Osteocyte (in vitro differentiated cells): ENCODE results near the gene MRPL41. TPM values are rescaled to one million over a fixed set of nuclear protein-coding genes. Genes with fewer than 3 reads are reported as not detected.
"Not testable (repeated sequence)": the region's sequence is repeated elsewhere in the genome, so short reads cannot be mapped to it uniquely, and the experiment has no call there.

Experiments
- DNase-seq: peaks from one replicate; pipeline ENCODE4 v3.0.0; 2021; ENCODE audit warnings: mixed read lengths; ENCODE audit not compliant: unreplicated experiment; ENCODE audit errors: extremely low spot score
- H3K27ac Mint-ChIP-seq: one replicate; pipeline ENCODE4 v1.8.0; 2021; ENCODE audit warnings: mild to moderate bottlenecking, mixed read lengths; ENCODE audit not compliant: unreplicated experiment
- H3K27me3 Mint-ChIP-seq: one replicate; pipeline ENCODE4 v1.8.0; 2021; ENCODE audit warnings: mixed read lengths; ENCODE audit not compliant: unreplicated experiment
- H3K36me3 Mint-ChIP-seq: one replicate; pipeline ENCODE4 v1.8.0; 2021; ENCODE audit warnings: mixed read lengths; ENCODE audit not compliant: unreplicated experiment
- H3K4me1 Mint-ChIP-seq: one replicate; pipeline ENCODE4 v1.8.0; 2021; ENCODE audit warnings: mixed read lengths; ENCODE audit not compliant: unreplicated experiment
- H3K4me3 Mint-ChIP-seq: one replicate; pipeline ENCODE4 v1.8.0; 2021; ENCODE audit warnings: mild to moderate bottlenecking, moderate library complexity, mixed read lengths; ENCODE audit not compliant: unreplicated experiment
- H3K9me3 Mint-ChIP-seq: one replicate; pipeline ENCODE4 v1.8.0; 2021; ENCODE audit warnings: mixed read lengths; ENCODE audit not compliant: unreplicated experiment
- total RNA-seq: library from RNA; stranded (reverse); gene quantifications from 2 replicates; pipeline ENCODE4 v1.2.1, GENCODE V29; 2021
- TF ChIP-seq, protein P1 (sequence below): fragments of 200-600 bp; sonication (generic); IDR thresholded peaks from 2 replicates; pipeline ENCODE4 v1.5.0; 2021; ENCODE audit warnings: antibody characterized with exemption, mild to moderate bottlenecking, moderate library complexity

The MRPL41 gene
- total RNA-seq, 1 donor from 2014 or later = 53.8 TPM

DNA sequence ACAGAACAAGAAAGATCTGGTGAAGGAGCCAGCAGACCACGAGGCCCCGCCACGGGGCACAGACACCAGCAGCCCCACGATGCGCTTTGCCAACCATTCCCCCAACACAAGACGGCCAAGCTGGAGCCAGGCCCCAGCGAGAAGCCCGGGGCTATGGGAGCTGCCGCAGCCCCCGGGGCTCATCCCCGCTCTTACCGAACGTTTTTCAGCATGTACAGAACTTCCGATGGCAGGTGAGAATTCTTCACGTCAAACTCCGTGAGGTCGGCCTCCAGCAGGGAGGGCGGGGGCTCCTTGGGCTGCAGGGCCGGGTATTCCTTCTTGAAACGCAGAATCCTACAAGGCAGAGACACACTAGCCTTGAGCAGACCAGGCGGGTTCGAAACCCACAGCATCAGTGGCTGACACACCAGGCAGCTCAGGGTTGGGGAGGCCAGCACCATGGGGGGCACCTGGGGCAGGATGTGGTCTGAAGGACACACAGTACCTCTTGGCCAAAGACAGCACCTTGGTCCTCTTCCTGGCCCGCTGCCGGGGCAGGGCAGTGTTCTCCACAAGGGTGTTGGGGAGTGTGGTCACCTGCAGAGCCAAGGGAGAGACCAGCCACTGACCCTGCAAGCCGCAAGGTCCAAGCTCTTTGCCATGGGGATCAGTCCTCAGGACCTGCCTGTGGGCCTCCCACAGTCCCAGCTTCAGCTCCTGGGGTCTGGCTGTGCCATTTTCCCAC lies 8.3 kb upstream of the MRPL41 start:
- Mint-ChIP-seq H3K27ac (no peak overlapping the region), H3K27me3 (no peaks in the 10 kb centered on the region), H3K4me3 (no peak overlapping the region), H3K36me3 (peaks cover 3% of the 10 kb centered on the region), H3K9me3 (no peaks in the 10 kb centered on the region), H3K4me1 (no peaks in the 10 kb centered on the region)
- TF ChIP-seq, protein P1, sequence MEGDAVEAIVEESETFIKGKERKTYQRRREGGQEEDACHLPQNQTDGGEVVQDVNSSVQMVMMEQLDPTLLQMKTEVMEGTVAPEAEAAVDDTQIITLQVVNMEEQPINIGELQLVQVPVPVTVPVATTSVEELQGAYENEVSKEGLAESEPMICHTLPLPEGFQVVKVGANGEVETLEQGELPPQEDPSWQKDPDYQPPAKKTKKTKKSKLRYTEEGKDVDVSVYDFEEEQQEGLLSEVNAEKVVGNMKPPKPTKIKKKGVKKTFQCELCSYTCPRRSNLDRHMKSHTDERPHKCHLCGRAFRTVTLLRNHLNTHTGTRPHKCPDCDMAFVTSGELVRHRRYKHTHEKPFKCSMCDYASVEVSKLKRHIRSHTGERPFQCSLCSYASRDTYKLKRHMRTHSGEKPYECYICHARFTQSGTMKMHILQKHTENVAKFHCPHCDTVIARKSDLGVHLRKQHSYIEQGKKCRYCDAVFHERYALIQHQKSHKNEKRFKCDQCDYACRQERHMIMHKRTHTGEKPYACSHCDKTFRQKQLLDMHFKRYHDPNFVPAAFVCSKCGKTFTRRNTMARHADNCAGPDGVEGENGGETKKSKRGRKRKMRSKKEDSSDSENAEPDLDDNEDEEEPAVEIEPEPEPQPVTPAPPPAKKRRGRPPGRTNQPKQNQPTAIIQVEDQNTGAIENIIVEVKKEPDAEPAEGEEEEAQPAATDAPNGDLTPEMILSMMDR = no peak
- no peak for DNase-seq

DNA sequence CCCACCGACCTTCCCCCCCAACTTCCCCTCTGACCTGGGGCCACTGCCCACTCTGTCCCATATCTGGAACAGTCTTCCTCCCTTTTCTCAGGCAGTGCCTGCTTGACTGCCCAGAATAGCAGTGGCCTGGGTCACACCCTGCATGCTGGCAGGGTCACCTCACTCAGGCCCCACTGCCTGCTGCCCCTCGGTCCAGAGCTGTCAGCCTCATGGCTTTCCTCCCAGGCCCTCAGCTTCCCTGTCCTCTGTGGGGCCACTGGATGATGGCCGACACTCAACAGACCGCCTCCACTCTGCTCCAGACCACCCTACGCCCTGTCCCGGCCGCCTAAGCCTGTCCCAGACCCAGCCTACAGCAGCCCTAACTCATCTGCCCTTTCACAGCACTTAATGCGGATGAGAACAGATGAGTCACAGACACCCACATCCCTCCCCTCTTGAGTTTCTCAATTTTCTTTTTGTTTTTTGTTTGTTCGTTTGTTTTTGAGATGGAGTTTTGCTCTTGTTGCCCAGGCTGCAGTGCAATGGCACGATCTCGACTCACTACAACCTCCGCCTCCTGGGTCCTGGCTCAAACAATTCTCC lies 7.4 kb upstream of the MRPL41 start:
- peaks cover 3% of the 10 kb centered on the region for H3K36me3 Mint-ChIP-seq
- DNase-seq = no peak
- H3K4me3 Mint-ChIP-seq = no peak overlapping the region
- no peaks in the 10 kb centered on the region for H3K9me3 Mint-ChIP-seq
- H3K27me3 Mint-ChIP-seq = no peaks in the 10 kb centered on the region
- TF ChIP-seq, protein P1 = no peak
- peaks cover 3% of the 10 kb centered on the region for H3K4me1 Mint-ChIP-seq
- no peak overlapping the region for H3K27ac Mint-ChIP-seq

DNA sequence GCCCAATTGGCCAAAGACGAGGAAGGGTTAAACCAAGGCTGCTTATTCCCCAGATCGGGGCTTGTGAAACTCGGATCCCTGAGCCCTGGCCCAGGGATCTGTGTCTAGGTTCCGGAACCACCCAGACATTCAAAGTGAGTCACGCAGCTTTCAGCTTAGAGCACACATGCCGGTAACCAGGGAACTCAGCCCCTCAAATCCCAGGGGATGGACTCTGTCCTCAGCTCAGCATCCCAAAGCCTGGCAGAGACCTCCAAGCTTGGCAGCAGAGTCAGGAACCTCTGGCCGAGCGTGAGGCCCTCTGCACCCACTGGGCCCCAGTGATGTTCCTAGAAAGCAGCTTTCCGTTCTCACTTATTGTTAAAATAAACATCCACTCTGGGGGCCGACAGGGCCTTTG lies 6.6 kb upstream of the MRPL41 start:
- peaks cover 3% of the 10 kb centered on the region for H3K36me3 Mint-ChIP-seq
- DNase-seq = no peak
- peaks cover 12% of the 10 kb centered on the region for H3K4me1 Mint-ChIP-seq
- H3K4me3 Mint-ChIP-seq = no peak overlapping the region
- no peaks in the 10 kb centered on the region for H3K27me3 Mint-ChIP-seq
- H3K9me3 Mint-ChIP-seq = no peaks in the 10 kb centered on the region
- TF ChIP-seq, protein P1 = no peak
- H3K27ac Mint-ChIP-seq = no peak overlapping the region

DNA sequence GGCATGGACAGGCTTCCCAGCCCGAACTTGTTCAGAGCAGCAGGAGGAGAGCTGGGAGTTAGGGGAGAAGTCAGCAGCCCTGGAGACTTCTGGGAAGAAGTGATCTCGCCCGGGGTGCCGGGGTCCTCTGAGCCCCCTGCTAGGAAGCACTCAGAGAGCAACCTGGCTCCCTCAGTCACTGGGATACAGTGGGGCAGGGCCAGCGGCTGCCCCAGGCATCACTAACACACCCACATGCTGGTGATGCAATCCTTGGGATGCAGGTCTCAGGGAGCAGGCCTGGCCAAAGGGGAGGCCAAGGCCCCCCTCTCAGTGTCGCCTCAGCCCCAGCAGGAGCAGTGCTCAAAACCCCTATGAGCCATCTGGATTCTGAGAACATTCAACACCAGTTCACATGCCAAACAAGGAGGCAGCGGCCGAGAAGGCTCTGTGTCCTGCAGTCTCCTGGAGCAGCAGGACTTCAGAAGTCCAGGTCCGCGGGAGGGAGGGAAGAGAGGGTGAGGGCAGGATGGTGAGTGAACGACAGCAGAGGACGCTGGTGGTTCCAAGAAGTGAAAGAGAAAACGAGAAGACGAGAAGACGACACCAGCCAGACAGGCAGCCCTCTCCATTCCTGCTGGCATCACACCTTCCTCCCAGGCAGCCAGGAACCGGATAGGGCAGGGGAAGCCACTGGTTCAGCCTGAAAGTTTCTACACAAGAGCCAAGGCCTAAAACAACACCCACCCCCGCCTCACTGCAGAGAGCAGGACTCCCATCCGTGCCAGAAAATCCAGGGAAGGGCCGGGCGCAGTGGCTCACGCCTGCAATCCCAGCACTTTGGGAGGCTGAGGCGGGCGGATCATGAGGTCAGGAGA lies 3.8 kb upstream of the MRPL41 start:
- DNase-seq = no peak
- TF ChIP-seq, protein P1 = no peak
- no peaks in the 10 kb centered on the region for H3K36me3 Mint-ChIP-seq
- no peak overlapping the region for H3K4me3 Mint-ChIP-seq
- no peaks in the 10 kb centered on the region for H3K9me3 Mint-ChIP-seq
- no peak overlapping the region for H3K27ac Mint-ChIP-seq
- no peaks in the 10 kb centered on the region for H3K27me3 Mint-ChIP-seq
- peaks cover 20% of the 10 kb centered on the region for H3K4me1 Mint-ChIP-seq

DNA sequence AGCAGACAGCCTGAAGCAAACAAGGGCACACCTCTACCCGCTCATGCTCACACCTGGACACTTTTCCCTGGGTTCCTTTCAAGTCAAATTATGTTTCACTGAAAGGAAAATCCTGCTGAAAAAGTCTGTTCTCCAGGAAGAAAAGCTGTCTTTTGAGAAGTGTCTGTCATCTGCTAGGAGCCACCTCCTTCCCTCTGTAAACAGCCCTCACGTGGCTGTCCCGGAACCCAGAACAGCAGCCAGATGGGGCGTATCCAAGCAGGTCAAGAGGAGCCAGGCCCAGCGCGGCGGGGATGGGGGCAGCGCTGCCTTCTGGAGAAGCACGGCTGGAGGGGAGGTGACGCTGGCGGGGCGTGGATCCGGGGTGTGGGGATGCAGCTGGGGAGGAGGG lies 1.5 kb upstream of the MRPL41 start, which contains the start of gene PNPLA7:
Gene PNPLA7 (minus strand): TSS at position 172 of the 391 bp plus-strand sequence. CDS start 205 bp downstream, outside the sequence.
- H3K36me3 Mint-ChIP-seq = peaks cover 9% of the 10 kb centered on the region
- peak within 1 kb of the TSS; percentile 79 for H3K27ac Mint-ChIP-seq
- no peaks in the 10 kb centered on the region for H3K27me3 Mint-ChIP-seq
- TF ChIP-seq, protein P1 = no peak
- peaks cover 20% of the 10 kb centered on the region for H3K4me1 Mint-ChIP-seq
- DNase-seq = peak; percentile 91
- H3K4me3 Mint-ChIP-seq = peak within 1 kb of the TSS; percentile 83
- no peaks in the 10 kb centered on the region for H3K9me3 Mint-ChIP-seq

DNA sequence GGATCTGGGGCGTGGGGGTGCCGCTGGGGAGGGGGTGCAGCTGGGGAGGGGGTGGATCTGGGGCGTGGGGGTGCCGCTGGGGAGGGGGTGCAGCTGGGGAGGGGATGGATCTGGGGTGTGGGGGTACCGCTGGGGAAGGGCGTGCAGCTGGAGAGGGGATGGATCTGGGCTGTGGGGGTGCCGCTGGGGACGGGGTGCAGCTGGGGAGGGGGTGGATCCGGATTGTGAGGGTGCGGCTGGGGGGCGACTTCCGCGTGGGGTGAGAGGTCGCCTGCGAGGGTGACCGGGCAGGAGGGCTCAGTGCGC lies 768 bp upstream of the MRPL41 start:
- Mint-ChIP-seq H3K4me3 (peak overlapping the region; percentile 60), H3K36me3 (peaks cover 14% of the 10 kb centered on the region), H3K4me1 (peaks cover 20% of the 10 kb centered on the region)
- DNase-seq, H3K27me3 Mint-ChIP-seq, H3K27ac Mint-ChIP-seq, H3K9me3 Mint-ChIP-seq: not testable (repeated sequence)
